Loucy (cell line): ENCODE data around the gene RSPO4.

Source experiments
- H2AFZ ChIP-seq: fragments of 200-600 bp; sonication (generic); 2 replicates; pipeline ENCODE4 v1.6.0; 2016; ENCODE audit warnings: antibody characterized with exemption, mild to moderate bottlenecking, low read length, moderate library complexity
- H3F3A ChIP-seq: fragments of 200-600 bp; 2 replicates; pipeline ENCODE4 v1.6.0; 2016; ENCODE audit warnings: antibody characterized with exemption, low read depth, mild to moderate bottlenecking
- H3K27me3 ChIP-seq: fragments of 200-600 bp; sonication (generic); 2 replicates; pipeline ENCODE4 v1.6.1; 2014; ENCODE audit warnings: low read length, mild to moderate bottlenecking; ENCODE audit not compliant: insufficient read depth, poor library complexity, severe bottlenecking
- H3K36me3 ChIP-seq: fragments of 200-600 bp; sonication (generic); 2 replicates; pipeline ENCODE4 v1.6.1; 2016; ENCODE audit warnings: low read length; ENCODE audit not compliant: insufficient read depth
- H3K4me1 ChIP-seq: fragments of 200-600 bp; sonication (generic); 2 replicates; pipeline ENCODE4 v1.5.1; 2014; ENCODE audit warnings: low read length, mild to moderate bottlenecking; ENCODE audit not compliant: insufficient read depth, poor library complexity, severe bottlenecking
- H3K4me2 ChIP-seq: fragments of 200-600 bp; sonication (generic); 2 replicates; pipeline ENCODE4 v1.6.0; 2014; ENCODE audit warnings: antibody characterized with exemption, low read length, low read depth, mild to moderate bottlenecking; ENCODE audit not compliant: poor library complexity, severe bottlenecking
- H3K4me3 ChIP-seq: fragments of 200-600 bp; sonication (generic); 2 replicates; pipeline ENCODE4 v1.5.1; 2014; ENCODE audit warnings: low read length, mild to moderate bottlenecking, mixed read lengths; ENCODE audit not compliant: poor library complexity, severe bottlenecking
- H3K79me2 ChIP-seq: fragments of 200-600 bp; sonication (generic); 2 replicates; pipeline ENCODE4 v1.6.1; 2014; ENCODE audit warnings: low read length; ENCODE audit not compliant: insufficient read depth
- H3K9ac ChIP-seq: fragments of 200-600 bp; sonication (generic); 2 replicates; pipeline ENCODE4 v1.6.0; 2014; ENCODE audit warnings: mild to moderate bottlenecking, low read depth, low read length, moderate library complexity; ENCODE audit not compliant: poor library complexity, severe bottlenecking
- H3K9me2 ChIP-seq: fragments of 200-600 bp; sonication (generic); replicated peaks from 2 replicates; pipeline ENCODE4 v1.6.1; 2016; ENCODE audit warnings: low read depth, low read length, mixed read lengths
- H3K9me3 ChIP-seq: fragments of 200-600 bp; sonication (generic); 2 replicates; pipeline ENCODE4 v1.6.1; 2014; ENCODE audit warnings: mild to moderate bottlenecking, antibody characterized with exemption, low read length, low read depth; ENCODE audit not compliant: insufficient read depth
- H4K20me1 ChIP-seq: fragments of 200-600 bp; sonication (generic); 2 replicates; pipeline ENCODE4 v1.6.0; 2014; ENCODE audit warnings: antibody characterized with exemption, low read length, mild to moderate bottlenecking; ENCODE audit not compliant: insufficient read depth, poor library complexity, severe bottlenecking
- CTCF ChIP-seq: fragments of 200-600 bp; sonication (generic); conservative IDR thresholded peaks from 2 replicates; pipeline ENCODE4 v1.5.1; 2014; ENCODE audit warnings: mild to moderate bottlenecking, antibody characterized with exemption, low read length
- EZH2phosphoT487 ChIP-seq: fragments of 200-600 bp; IDR thresholded peaks from 2 replicates; pipeline ENCODE4 v1.6.1; 2018; ENCODE audit warnings: antibody characterized with exemption, mild to moderate bottlenecking, moderate library complexity, borderline replicate concordance

Gene RSPO4

GRCh38 chr20:1001911-1002681 lies at the start of gene RSPO4:
Gene RSPO4, minus strand, starts transcription at chr20:1002311. Its CDS starts 147 bp downstream, at chr20:1002164.
- no peaks in the 10 kb centered on the region for H3K9me2 ChIP-seq
- no peaks in the 10 kb centered on the region for H3K36me3 ChIP-seq
- H3K4me1 ChIP-seq: no peaks in the 10 kb centered on the region
- no peak within 1 kb of the TSS for H3K9ac ChIP-seq
- no peaks in the 10 kb centered on the region for H3K27me3 ChIP-seq
- no peaks in the 10 kb centered on the region for H3K9me3 ChIP-seq
- no peaks in the 10 kb centered on the region for H4K20me1 ChIP-seq
- no peak for TF ChIP-seq CTCF
- no peak for TF ChIP-seq EZH2phosphoT487
- no peak within 1 kb of the TSS for H2AFZ ChIP-seq
- H3F3A ChIP-seq: no peaks in the 10 kb centered on the region
- H3K4me2 ChIP-seq: no peak within 1 kb of the TSS
- H3K4me3 ChIP-seq: no peak within 1 kb of the TSS
- H3K79me2 ChIP-seq: no peaks in the 10 kb centered on the region

GRCh38 chr20:1050440-1050839 lies 48.3 kb upstream of the RSPO4 start:
- Histone ChIP-seq H4K20me1 (no peaks in the 10 kb centered on the region), H3K4me2 (no peak overlapping the region), H2AFZ (no peak overlapping the region), H3K9me2 (no peaks in the 10 kb centered on the region), H3K9ac (no peak overlapping the region), H3K79me2 (no peaks in the 10 kb centered on the region), H3K27me3 (no peaks in the 10 kb centered on the region), H3K9me3 (no peaks in the 10 kb centered on the region), H3K36me3 (no peaks in the 10 kb centered on the region), H3F3A (no peaks in the 10 kb centered on the region), H3K4me3 (no peak overlapping the region), H3K4me1 (no peaks in the 10 kb centered on the region)
- no peak for TF ChIP-seq EZH2phosphoT487
- TF ChIP-seq CTCF: no peak

GRCh38 chr20:1045860-1046418 lies 43.8 kb upstream of the RSPO4 start:
- no peak overlapping the region for H3K4me2 ChIP-seq
- TF ChIP-seq CTCF (no peak), EZH2phosphoT487 (no peak)
- no peaks in the 10 kb centered on the region for H3K27me3 ChIP-seq
- no peaks in the 10 kb centered on the region for H3K36me3 ChIP-seq
- H3K4me3 ChIP-seq: no peak overlapping the region
- H3K9me2 ChIP-seq: no peaks in the 10 kb centered on the region
- H3K9me3 ChIP-seq: no peaks in the 10 kb centered on the region; the same call in 1 of the 2 replicates
- H2AFZ ChIP-seq: no peak overlapping the region
- no peaks in the 10 kb centered on the region for H3K4me1 ChIP-seq
- no peaks in the 10 kb centered on the region for H4K20me1 ChIP-seq
- no peaks in the 10 kb centered on the region for H3K79me2 ChIP-seq
- no peak overlapping the region for H3K9ac ChIP-seq
- H3F3A ChIP-seq: no peaks in the 10 kb centered on the region
